Mesenchymal stem cell (in vitro differentiated cells and primary cell): ENCODE data around the gene TFPT.

Source experiments
- DNase-seq: peaks from one replicate; pipeline ENCODE4 v3.0.0-alpha.2; 2013
- H2AFZ ChIP-seq: one replicate; pipeline ENCODE4 v1.6.1; 2013; ENCODE audit warnings: low read depth, mild to moderate bottlenecking, control low read depth, inconsistent platforms, low read length, moderate library complexity
- H2AK5ac ChIP-seq: 2 replicates; pipeline ENCODE4 v1.6.1; 2013; ENCODE audit warnings: low read length, moderate library complexity, mild to moderate bottlenecking, inconsistent platforms; ENCODE audit not compliant: severe bottlenecking
- H2BK120ac ChIP-seq: one replicate; pipeline ENCODE4 v1.6.1; 2013; ENCODE audit warnings: low read depth, mild to moderate bottlenecking, inconsistent platforms, low read length, moderate library complexity
- H2BK12ac ChIP-seq, 2 experiments: one replicate each; pipeline ENCODE4 v1.6.1; 2013; ENCODE audit warnings: inconsistent platforms in 2 of 2, low read length in 2 of 2, mild to moderate bottlenecking in 2 of 2, moderate library complexity in 2 of 2, control low read depth in 1 of 2
- H2BK15ac ChIP-seq: one replicate; pipeline ENCODE4 v1.6.1; 2013; ENCODE audit warnings: mild to moderate bottlenecking, low read depth, inconsistent platforms; ENCODE audit not compliant: poor library complexity, severe bottlenecking
- H2BK5ac ChIP-seq: 2 replicates; pipeline ENCODE4 v1.6.1; 2013; ENCODE audit warnings: low read depth, mild to moderate bottlenecking, low read length, control low read depth, inconsistent platforms; ENCODE audit not compliant: poor library complexity, severe bottlenecking
- H3K14ac ChIP-seq, 2 experiments: one replicate each; pipeline ENCODE4 v1.6.1; 2013; ENCODE audit warnings: inconsistent platforms in 2 of 2, low read length in 2 of 2, control low read depth in 1 of 2, mild to moderate bottlenecking in 1 of 2, moderate library complexity in 1 of 2
- H3K18ac ChIP-seq, 2 experiments: one replicate each; pipeline ENCODE4 v1.6.1; 2013; ENCODE audit warnings: inconsistent platforms in 2 of 2, low read length in 2 of 2, control low read depth in 1 of 2, low read depth in 1 of 2, mild to moderate bottlenecking in 1 of 2
- H3K23ac ChIP-seq, 2 experiments: one replicate each; pipeline ENCODE4 v1.6.1; 2013; ENCODE audit warnings: inconsistent platforms in 2 of 2, low read length in 2 of 2, mild to moderate bottlenecking in 2 of 2, moderate library complexity in 2 of 2, control low read depth in 1 of 2
- H3K27ac ChIP-seq: 2 replicates; pipeline ENCODE4 v1.5.1; 2013; ENCODE audit warnings: mild to moderate bottlenecking, moderate library complexity, low read length, control low read depth, inconsistent platforms; ENCODE audit not compliant: poor library complexity, severe bottlenecking
- H3K27me3 ChIP-seq, 2 experiments: 2 replicates each; pipeline versions ENCODE4 v1.6.1 to v1.7.0; 2013; ENCODE audit warnings: low read length in 2 of 2, mild to moderate bottlenecking in 2 of 2, moderate library complexity in 2 of 2, control low read depth in 1 of 2, inconsistent platforms in 1 of 2; ENCODE audit not compliant: control insufficient read depth in 1 of 2, insufficient read depth in 1 of 2
- H3K36me3 ChIP-seq, 2 experiments: 2 replicates each; pipeline versions ENCODE4 v1.6.1 to v1.7.0; 2013; ENCODE audit warnings: low read length in 2 of 2, control low read depth in 1 of 2, inconsistent platforms in 1 of 2, low read depth in 1 of 2, mild to moderate bottlenecking in 1 of 2; ENCODE audit not compliant: insufficient read depth in 2 of 2, control insufficient read depth in 1 of 2
- H3K4ac ChIP-seq, 2 experiments: one replicate each; pipeline ENCODE4 v1.6.1; 2013; ENCODE audit warnings: inconsistent platforms in 2 of 2, low read length in 2 of 2, mild to moderate bottlenecking in 2 of 2, moderate library complexity in 2 of 2, control low read depth in 1 of 2, low read depth in 1 of 2
- H3K4me1 ChIP-seq: 2 replicates; pipeline ENCODE4 v1.6.1; 2013; ENCODE audit warnings: low read depth, low read length, control low read depth; ENCODE audit not compliant: control insufficient read depth, insufficient read depth
- H3K4me2 ChIP-seq: 2 replicates; pipeline ENCODE4 v1.6.1; 2013; ENCODE audit warnings: low read length, mild to moderate bottlenecking, inconsistent platforms; ENCODE audit not compliant: poor library complexity, severe bottlenecking
- H3K4me3 ChIP-seq, 2 experiments: 2 replicates each; pipeline versions ENCODE4 v1.5.1 to v1.7.0; 2013; ENCODE audit warnings: low read length in 2 of 2, mild to moderate bottlenecking in 2 of 2, control low read depth in 1 of 2, low read depth in 1 of 2; ENCODE audit not compliant: insufficient read depth in 1 of 2
- H3K79me1 ChIP-seq: replicated peaks from 2 replicates; pipeline ENCODE4 v1.6.1; 2013; ENCODE audit warnings: mild to moderate bottlenecking, control low read depth, low read length, inconsistent platforms; ENCODE audit not compliant: poor library complexity, severe bottlenecking
- H3K9ac ChIP-seq: 2 replicates; pipeline ENCODE4 v1.7.0; 2013; ENCODE audit warnings: mild to moderate bottlenecking, low read length, moderate library complexity
- H3K9me3 ChIP-seq: 2 replicates; pipeline ENCODE4 v1.7.0; 2013; ENCODE audit warnings: mild to moderate bottlenecking, low read length; ENCODE audit not compliant: control insufficient read depth
- H4K8ac ChIP-seq: one replicate; pipeline ENCODE4 v1.6.1; 2013; ENCODE audit warnings: inconsistent platforms, mild to moderate bottlenecking, low read length, moderate library complexity
- H4K91ac ChIP-seq: one replicate; pipeline ENCODE4 v1.6.1; 2013; ENCODE audit warnings: mild to moderate bottlenecking, low read length, inconsistent platforms
- WGBS: methylation state at CpG from one replicate; pipeline ENCODE4 v1.1.7; 2013; ENCODE audit warnings: mixed read lengths; 5-methylcytosine and 5-hydroxymethylcytosine counted together

Gene TFPT

GRCh38 chr19:54162884-54163283 is 47.4 kb upstream of the TFPT start:
- H3K9ac ChIP-seq = no peak overlapping the region
- DNase-seq = no peak
- no peak overlapping the region for H2BK12ac ChIP-seq
- peaks cover 0 to 15% of the 10 kb centered on the region in 2 experiments for H3K27me3 ChIP-seq
- H2AFZ ChIP-seq = no peak overlapping the region
- peaks cover 4 to 5% of the 10 kb centered on the region in 2 experiments for H3K36me3 ChIP-seq
- H4K91ac ChIP-seq = no peak overlapping the region
- H3K4me3 ChIP-seq = peak overlapping the region in 1 of 2 experiments; percentile 73
- H4K8ac ChIP-seq = no peak overlapping the region
- no peaks in the 10 kb centered on the region for H3K9me3 ChIP-seq
- H3K4me2 ChIP-seq = no peak overlapping the region
- H3K23ac ChIP-seq = no peak overlapping the region
- peaks cover 21% of the 10 kb centered on the region for H3K79me1 ChIP-seq
- H2BK5ac ChIP-seq = no peak overlapping the region
- H2BK120ac ChIP-seq = no peak overlapping the region
- peaks cover 25% of the 10 kb centered on the region for H3K4me1 ChIP-seq
- 82% methylated on average over 14 of the region's 14 CpGs for WGBS
- no peak overlapping the region for H2AK5ac ChIP-seq
- H3K27ac ChIP-seq = no peak overlapping the region
- no peak overlapping the region for H3K14ac ChIP-seq
- H3K4ac ChIP-seq = no peak overlapping the region
- no peak overlapping the region for H2BK15ac ChIP-seq
- no peak overlapping the region for H3K18ac ChIP-seq

GRCh38 chr19:54162241-54162805 is 46.9 kb upstream of the TFPT start:
- Histone ChIP-seq H2BK120ac (no peak overlapping the region), H2AFZ (peak overlapping the region; percentile 51), H3K4me3 (peak overlapping the region in 1 of 2 experiments; percentile 73), H3K23ac (no peak overlapping the region), H2BK5ac (no peak overlapping the region), H3K27me3 (peaks cover 0 to 15% of the 10 kb centered on the region in 2 experiments), H2AK5ac (no peak overlapping the region), H3K14ac (no peak overlapping the region), H3K4me1 (peaks cover 25% of the 10 kb centered on the region), H4K91ac (no peak overlapping the region), H3K79me1 (peaks cover 21% of the 10 kb centered on the region), H4K8ac (no peak overlapping the region), H3K4me2 (no peak overlapping the region), H3K18ac (no peak overlapping the region), H3K9ac (no peak overlapping the region), H3K27ac (no peak overlapping the region), H3K9me3 (no peaks in the 10 kb centered on the region), H3K36me3 (peaks cover 9 to 11% of the 10 kb centered on the region in 2 experiments), H2BK12ac (no peak overlapping the region), H2BK15ac (no peak overlapping the region), H3K4ac (no peak overlapping the region)
- 21% methylated on average over 27 of the region's 35 CpGs for WGBS
- peak; percentile 62 for DNase-seq

GRCh38 chr19:54160854-54161253 is 45.4 kb upstream of the TFPT start:
- Histone ChIP-seq H3K23ac (no peak overlapping the region), H3K79me1 (peaks cover 32% of the 10 kb centered on the region), H3K4ac (no peak overlapping the region), H2AK5ac (no peak overlapping the region), H3K4me2 (peak overlapping the region; percentile 89), H3K9ac (peak overlapping the region; percentile 90), H2BK5ac (no peak overlapping the region), H2BK15ac (no peak overlapping the region), H4K91ac (no peak overlapping the region), H3K14ac (no peak overlapping the region), H4K8ac (no peak overlapping the region), H3K4me1 (peaks cover 25% of the 10 kb centered on the region), H3K27ac (no peak overlapping the region), H3K36me3 (peaks cover 24 to 26% of the 10 kb centered on the region in 2 experiments), H3K18ac (no peak overlapping the region), H2AFZ (no peak overlapping the region), H3K9me3 (no peaks in the 10 kb centered on the region), H2BK120ac (no peak overlapping the region), H2BK12ac (no peak overlapping the region), H3K27me3 (peaks cover 0 to 15% of the 10 kb centered on the region in 2 experiments), H3K4me3 (peak overlapping the region in 1 of 2 experiments; percentile 90)
- DNase-seq = no peak
- 80% methylated on average over 13 of the region's 13 CpGs for WGBS

- peaks cover 27 to 31% of the 10 kb centered on the region in 2 experiments for H3K36me3 ChIP-seq
- peaks cover 25% of the 10 kb centered on the region for H3K4me1 ChIP-seq
- peak overlapping the region; percentile 57 to 90 for H3K4me3 ChIP-seq
- H3K9ac ChIP-seq = peak overlapping the region; percentile 90
- H2BK15ac ChIP-seq = peak overlapping the region; percentile 41
- no peak overlapping the region for H2BK5ac ChIP-seq
- no peaks in the 10 kb centered on the region for H3K9me3 ChIP-seq
- peak; percentile 71 for DNase-seq
- peak overlapping the region in 1 of 2 experiments; percentile 64 for H3K4ac ChIP-seq
- peak overlapping the region in 1 of 2 experiments; percentile 59 for H3K18ac ChIP-seq
- no peak overlapping the region for H2AK5ac ChIP-seq
- 3% methylated on average over 27 of the region's 28 CpGs for WGBS
- peaks cover 33% of the 10 kb centered on the region for H3K79me1 ChIP-seq
- no peak overlapping the region for H3K14ac ChIP-seq
- H2BK12ac ChIP-seq = no peak overlapping the region
- peak overlapping the region; percentile 65 for H2AFZ ChIP-seq
- peaks cover 0 to 9% of the 10 kb centered on the region in 2 experiments for H3K27me3 ChIP-seq
- no peak overlapping the region for H2BK120ac ChIP-seq
- H3K27ac ChIP-seq = peak overlapping the region; percentile 50
- peak overlapping the region; percentile 43 for H4K8ac ChIP-seq
- H3K4me2 ChIP-seq = peak overlapping the region; percentile 89
- H4K91ac ChIP-seq = peak overlapping the region; percentile 56
- no peak overlapping the region for H3K23ac ChIP-seq
Measured at GRCh38 chr19:54160182-54160811, 44.8 kb upstream of the TFPT start.
